Fibroblast of villous mesenchyme (primary cell): ENCODE data around the gene AHCY. TPM values are rescaled to one million over a fixed set of nuclear protein-coding genes. Genes with fewer than 3 reads are reported as not detected.
"Not testable (repeated sequence)": the region's sequence is repeated elsewhere in the genome, so short reads cannot be mapped to it uniquely, and the experiment has no call there.

ENCODE experiments used
- DNase-seq: peaks from one replicate; pipeline ENCODE4 v3.0.0-alpha.2; 2010; ENCODE audit warnings: low read depth
- H3K4me3 ChIP-seq: 2 replicates; pipeline ENCODE4 v1.5.1; 2011; ENCODE audit warnings: low read depth, mild to moderate bottlenecking, low read length
- CTCF ChIP-seq: IDR thresholded peaks from 2 replicates; pipeline ENCODE4 v1.5.1; 2012; ENCODE audit warnings: low read depth, mild to moderate bottlenecking, low read length; ENCODE audit not compliant: insufficient read depth
- total RNA-seq: library from RNA; depleted of rRNA; stranded (reverse); fragments of >200 nt; gene quantifications from 2 replicates; pipeline ENCODE4 v1.2.3, GENCODE V29; 2012

Gene AHCY
- total RNA-seq, 1 donor, result 94.6 TPM

GRCh38 chr20:34332262-34332920 lies 29.2 kb upstream of the AHCY start:
- DNase-seq, result no peak
- H3K4me3 ChIP-seq, result no peak overlapping the region
- no peak for TF ChIP-seq CTCF

GRCh38 chr20:34331838-34332237 lies 28.7 kb upstream of the AHCY start:
- TF ChIP-seq CTCF, result no peak
- no peak for DNase-seq
- no peak overlapping the region for H3K4me3 ChIP-seq

GRCh38 chr20:34330861-34331544 lies 27.8 kb upstream of the AHCY start:
- peak; percentile 31 for DNase-seq
- H3K4me3 ChIP-seq, result not testable (repeated sequence)

- no peak for DNase-seq
- H3K4me3 ChIP-seq, result no peak overlapping the region
- TF ChIP-seq CTCF, result no peak
Observed at GRCh38 chr20:34328928-34329677, 25.9 kb upstream of the AHCY start.

- H3K4me3 ChIP-seq, result not testable (repeated sequence)
Observed at GRCh38 chr20:34328207-34328606, 25.1 kb upstream of the AHCY start.

GRCh38 chr20:34324541-34324940 lies 21.4 kb upstream of the AHCY start:
- TF ChIP-seq CTCF, result no peak
- DNase-seq, result no peak
- no peak overlapping the region for H3K4me3 ChIP-seq

More at GRCh38 chr20:34328207-34328606, 25.1 kb upstream of the AHCY start:
- DNase-seq, result not testable (repeated sequence)

- TF ChIP-seq CTCF, result no peak
- H3K4me3 ChIP-seq, result no peak overlapping the region
- DNase-seq, result no peak
Observed at GRCh38 chr20:34322267-34323105, 19.3 kb upstream of the AHCY start.
